Immature natural killer cell (primary cell): ENCODE results near the gene FRMD5. TPM values are rescaled to one million over a fixed set of nuclear protein-coding genes. Genes with fewer than 3 reads are reported as not detected.
"Not testable (repeated sequence)": the region's sequence is repeated elsewhere in the genome, so short reads cannot be mapped to it uniquely, and the experiment has no call there.

Experiments
- DNase-seq, 3 donors: peaks; one replicate each; pipeline ENCODE4 v3.0.0; 2022; ENCODE audit warnings: mixed read lengths in 1 of 3
- H3K27ac Mint-ChIP-seq, 6 donors: one replicate each; pipeline ENCODE4 v1.8.0; 2020; ENCODE audit warnings: mixed read lengths in 6 of 6, mild to moderate bottlenecking in 5 of 6, inconsistent platforms in 4 of 6, moderate library complexity in 3 of 6
- H3K27me3 Mint-ChIP-seq, 3 donors: one replicate each; pipeline ENCODE4 v1.8.0; 2020 to 2021; ENCODE audit warnings: low read depth in 3 of 3, mild to moderate bottlenecking in 3 of 3, mixed read lengths in 3 of 3, moderate library complexity in 3 of 3, inconsistent platforms in 1 of 3
- H3K36me3 Mint-ChIP-seq, 3 donors: one replicate each; pipeline ENCODE4 v1.8.0; 2020; ENCODE audit warnings: mixed read lengths in 3 of 3, inconsistent platforms in 2 of 3, mild to moderate bottlenecking in 2 of 3
- H3K4me1 Mint-ChIP-seq, 2 donors: one replicate each; pipeline ENCODE4 v1.8.0; 2020; ENCODE audit warnings: inconsistent platforms in 2 of 2, mild to moderate bottlenecking in 2 of 2, mixed read lengths in 2 of 2, moderate library complexity in 1 of 2
- H3K4me3 Mint-ChIP-seq, 5 donors: one replicate each; pipeline ENCODE4 v1.8.0; 2020; ENCODE audit warnings: mild to moderate bottlenecking in 5 of 5, mixed read lengths in 5 of 5, inconsistent platforms in 3 of 5, moderate library complexity in 3 of 5
- H3K9me3 Mint-ChIP-seq, 6 donors: one replicate each; pipeline ENCODE4 v1.8.0; 2020; ENCODE audit warnings: mild to moderate bottlenecking in 6 of 6, mixed read lengths in 6 of 6, inconsistent platforms in 4 of 6, moderate library complexity in 3 of 6
- polyA plus RNA-seq, 3 donors: library from polyadenylated mRNA; unstranded; fragments of 300-500 nt; fragmentation: Illumina TruSeq; gene quantifications; one replicate each; pipeline ENCODE4 v1.2.3, GENCODE V29; 2021

The FRMD5 gene
- polyA plus RNA-seq: under 1 TPM; 0.08 to 0.75 (median 0.21) TPM

GRCh38 chr15:44195151-44195740, at the start of gene FRMD5:
Gene FRMD5, minus strand, starts transcription at chr15:44195271.
- H3K4me1 Mint-ChIP-seq: peaks cover 18 to 19% of the 10 kb centered on the region in 2 donors
- peak within 1 kb of the TSS; percentile 80 to 91 (median 87) for H3K4me3 Mint-ChIP-seq
- H3K36me3 Mint-ChIP-seq: no peaks in the 10 kb centered on the region
- peak within 1 kb of the TSS in 1 of 6 donors; percentile 0 for H3K27ac Mint-ChIP-seq
- DNase-seq: peak; percentile 81 to 83 (median 82)
- peaks cover 15 to 34% (median 24%) of the 10 kb centered on the region in 3 donors for H3K27me3 Mint-ChIP-seq
- H3K9me3 Mint-ChIP-seq: no peaks in the 10 kb centered on the region

- Mint-ChIP-seq H3K27me3 (peaks cover 0 to 5% (median 4%) of the 10 kb centered on the region in 3 donors), H3K9me3 (no peaks in the 10 kb centered on the region), H3K36me3 (no peaks in the 10 kb centered on the region), H3K4me3 (no peak overlapping the region), H3K4me1 (no peaks in the 10 kb centered on the region), H3K27ac (no peak overlapping the region)
- no peak for DNase-seq
Observed at GRCh38 chr15:44243829-44244228, 48.8 kb upstream of the FRMD5 start.

GRCh38 chr15:44243141-44243540, 48.1 kb upstream of the FRMD5 start:
- no peaks in the 10 kb centered on the region for H3K9me3 Mint-ChIP-seq
- H3K36me3 Mint-ChIP-seq: no peaks in the 10 kb centered on the region
- no peak overlapping the region for H3K4me3 Mint-ChIP-seq
- H3K27ac Mint-ChIP-seq: no peak overlapping the region
- H3K4me1 Mint-ChIP-seq: no peaks in the 10 kb centered on the region
- DNase-seq: no peak
- peaks cover 0 to 5% (median 3%) of the 10 kb centered on the region in 3 donors for H3K27me3 Mint-ChIP-seq

- Mint-ChIP-seq H3K36me3 (no peaks in the 10 kb centered on the region), H3K27ac (no peak overlapping the region), H3K4me3 (no peak overlapping the region), H3K4me1 (no peaks in the 10 kb centered on the region), H3K9me3 (no peaks in the 10 kb centered on the region), H3K27me3 (peaks cover 0 to 6% (median 2%) of the 10 kb centered on the region in 3 donors)
- DNase-seq: no peak
Observed at GRCh38 chr15:44231842-44232241, 36.8 kb upstream of the FRMD5 start.

GRCh38 chr15:44229301-44229700, 34.2 kb upstream of the FRMD5 start:
- H3K4me1 Mint-ChIP-seq, H3K36me3 Mint-ChIP-seq, H3K27ac Mint-ChIP-seq, H3K27me3 Mint-ChIP-seq, H3K4me3 Mint-ChIP-seq, H3K9me3 Mint-ChIP-seq, DNase-seq: not testable (repeated sequence)

GRCh38 chr15:44227584-44227983, 32.5 kb upstream of the FRMD5 start:
- H3K9me3 Mint-ChIP-seq: no peaks in the 10 kb centered on the region
- peaks cover 0 to 9% (median 2%) of the 10 kb centered on the region in 3 donors for H3K27me3 Mint-ChIP-seq
- no peaks in the 10 kb centered on the region for H3K4me1 Mint-ChIP-seq
- no peak for DNase-seq
- H3K27ac Mint-ChIP-seq: no peak overlapping the region
- no peak overlapping the region for H3K4me3 Mint-ChIP-seq
- no peaks in the 10 kb centered on the region for H3K36me3 Mint-ChIP-seq

GRCh38 chr15:44227001-44227400, 31.9 kb upstream of the FRMD5 start:
- H3K36me3 Mint-ChIP-seq, H3K9me3 Mint-ChIP-seq, H3K4me3 Mint-ChIP-seq, DNase-seq, H3K4me1 Mint-ChIP-seq, H3K27ac Mint-ChIP-seq, H3K27me3 Mint-ChIP-seq: not testable (repeated sequence)

- H3K9me3 Mint-ChIP-seq: no peaks in the 10 kb centered on the region
- H3K4me3 Mint-ChIP-seq: no peak overlapping the region
- DNase-seq: no peak
- no peak overlapping the region for H3K27ac Mint-ChIP-seq
- peaks cover 4 to 6% (median 5%) of the 10 kb centered on the region in 3 donors for H3K27me3 Mint-ChIP-seq
- H3K36me3 Mint-ChIP-seq: no peaks in the 10 kb centered on the region
- H3K4me1 Mint-ChIP-seq: no peaks in the 10 kb centered on the region
Observed at GRCh38 chr15:44222478-44222877, 27.4 kb upstream of the FRMD5 start.

- Mint-ChIP-seq H3K36me3 (no peaks in the 10 kb centered on the region), H3K9me3 (no peaks in the 10 kb centered on the region), H3K4me3 (no peak overlapping the region), H3K4me1 (no peaks in the 10 kb centered on the region), H3K27me3 (peaks cover 4 to 5% (median 4%) of the 10 kb centered on the region in 3 donors), H3K27ac (no peak overlapping the region)
- no peak for DNase-seq
Observed at GRCh38 chr15:44219073-44219472, 24.0 kb upstream of the FRMD5 start.

- no peaks in the 10 kb centered on the region for H3K4me1 Mint-ChIP-seq
- H3K4me3 Mint-ChIP-seq: no peak overlapping the region
- no peaks in the 10 kb centered on the region for H3K36me3 Mint-ChIP-seq
- no peak for DNase-seq
- H3K27ac Mint-ChIP-seq: no peak overlapping the region
- H3K9me3 Mint-ChIP-seq: no peaks in the 10 kb centered on the region
- peaks cover 2 to 4% (median 4%) of the 10 kb centered on the region in 3 donors for H3K27me3 Mint-ChIP-seq
Observed at GRCh38 chr15:44216958-44217357, 21.9 kb upstream of the FRMD5 start.

- H3K9me3 Mint-ChIP-seq: no peaks in the 10 kb centered on the region
- no peaks in the 10 kb centered on the region for H3K36me3 Mint-ChIP-seq
- H3K4me1 Mint-ChIP-seq: no peaks in the 10 kb centered on the region
- no peak overlapping the region for H3K27ac Mint-ChIP-seq
- peaks cover 2 to 4% (median 4%) of the 10 kb centered on the region in 3 donors for H3K27me3 Mint-ChIP-seq
- no peak overlapping the region for H3K4me3 Mint-ChIP-seq
- DNase-seq: no peak
Observed at GRCh38 chr15:44215594-44215993, 20.5 kb upstream of the FRMD5 start.

- no peaks in the 10 kb centered on the region for H3K36me3 Mint-ChIP-seq
- H3K27ac Mint-ChIP-seq: no peak overlapping the region
- H3K4me3 Mint-ChIP-seq: no peak overlapping the region
- H3K4me1 Mint-ChIP-seq: no peaks in the 10 kb centered on the region
- no peak for DNase-seq
- H3K9me3 Mint-ChIP-seq: no peaks in the 10 kb centered on the region
- peaks cover 4 to 10% (median 8%) of the 10 kb centered on the region in 3 donors for H3K27me3 Mint-ChIP-seq
Observed at GRCh38 chr15:44208956-44209355, 13.9 kb upstream of the FRMD5 start.

- no peak overlapping the region for H3K27ac Mint-ChIP-seq
Observed at GRCh38 chr15:44207643-44208042, 12.6 kb upstream of the FRMD5 start.

GRCh38 chr15:44199393-44199792, 4.3 kb upstream of the FRMD5 start:
- no peak overlapping the region for H3K27ac Mint-ChIP-seq
- no peak for DNase-seq
- no peak overlapping the region for H3K4me3 Mint-ChIP-seq
- H3K27me3 Mint-ChIP-seq: peaks cover 6 to 29% (median 16%) of the 10 kb centered on the region in 3 donors
- peaks cover 8 to 12% of the 10 kb centered on the region in 2 donors for H3K4me1 Mint-ChIP-seq
- no peaks in the 10 kb centered on the region for H3K9me3 Mint-ChIP-seq
- no peaks in the 10 kb centered on the region for H3K36me3 Mint-ChIP-seq

More at GRCh38 chr15:44207643-44208042, 12.6 kb upstream of the FRMD5 start:
- Mint-ChIP-seq H3K27me3 (peaks cover 5 to 8% (median 8%) of the 10 kb centered on the region in 3 donors), H3K4me3 (no peak overlapping the region), H3K36me3 (no peaks in the 10 kb centered on the region), H3K4me1 (no peaks in the 10 kb centered on the region), H3K9me3 (no peaks in the 10 kb centered on the region)
- DNase-seq: no peak
